Fibroblast of skin of scalp (primary cell): ENCODE measurements around the gene CLEC18B.
"Not testable (repeated sequence)": the region's sequence is repeated elsewhere in the genome, so short reads cannot be mapped to it uniquely, and the experiment has no call there.

Experiments
- DNase-seq: peaks from one replicate; pipeline ENCODE4 v3.0.0-alpha.2; 2013

The CLEC18B gene

DNA sequence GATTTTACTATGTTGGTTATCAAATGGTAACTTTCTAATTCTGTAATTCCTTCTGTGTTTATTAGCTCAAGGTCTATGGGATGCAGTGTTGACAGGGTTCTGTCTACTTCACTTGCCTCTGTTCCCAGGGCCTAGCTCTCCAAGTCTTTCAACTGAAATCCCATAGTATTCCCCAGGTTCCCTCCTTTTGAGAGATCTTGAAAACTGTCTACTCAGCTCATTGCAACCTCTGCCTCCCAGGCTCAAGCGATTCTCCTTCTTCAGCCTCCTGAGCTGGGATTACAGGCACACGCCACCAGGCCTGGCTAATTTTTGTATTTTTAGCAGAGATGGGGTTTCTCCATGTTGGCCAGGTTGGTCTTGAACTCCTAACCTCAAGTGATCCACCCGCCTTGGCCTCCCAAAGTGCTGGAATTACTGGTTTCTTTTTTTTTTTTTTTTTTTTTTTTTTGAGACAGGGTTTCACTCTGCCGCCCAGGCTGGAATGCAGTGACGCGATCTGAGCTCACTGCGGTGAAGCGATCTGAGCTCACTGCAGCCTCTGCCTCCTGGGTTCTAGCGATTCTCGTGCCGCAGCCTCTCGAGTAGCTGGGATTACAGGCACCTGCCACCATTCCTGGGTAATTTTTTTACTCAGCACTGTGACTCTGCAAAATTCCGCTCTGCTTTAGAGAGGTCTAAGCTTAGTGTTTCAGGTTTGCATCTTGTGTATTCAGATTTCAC is 22.5 kb upstream of the CLEC18B start:
- DNase-seq: not testable (repeated sequence)

GRCh38 chr16:74439685-74440084 is 18.4 kb upstream of the CLEC18B start:
- no peak for DNase-seq

GRCh38 chr16:74438492-74438979 is 17.3 kb upstream of the CLEC18B start:
- DNase-seq: no peak

GRCh38 chr16:74431516-74431915 is 10.2 kb upstream of the CLEC18B start:
- no peak for DNase-seq

- DNase-seq: peak; percentile 42
Observed at GRCh38 chr16:74430036-74430712, 8.9 kb upstream of the CLEC18B start.

DNA sequence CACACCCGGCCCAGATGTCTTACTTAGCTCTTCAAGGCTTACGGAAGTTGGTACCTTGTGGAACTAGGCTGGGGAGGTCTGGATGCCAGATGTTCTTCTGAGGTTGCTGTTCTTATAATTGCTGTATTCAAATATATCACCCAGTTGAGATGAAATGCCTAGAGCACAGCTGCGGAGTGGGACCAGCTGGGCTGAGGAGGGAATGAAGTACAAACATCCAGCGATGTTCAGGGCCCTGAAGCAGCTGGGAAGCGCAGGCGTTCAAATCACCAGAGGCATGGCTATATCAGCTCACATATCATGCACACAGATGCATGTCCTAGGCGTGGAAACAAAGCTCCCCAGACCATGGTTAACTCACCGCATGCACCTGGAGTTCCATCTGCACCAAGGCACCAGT is 7.2 kb upstream of the CLEC18B start:
- not testable (repeated sequence) for DNase-seq

DNA sequence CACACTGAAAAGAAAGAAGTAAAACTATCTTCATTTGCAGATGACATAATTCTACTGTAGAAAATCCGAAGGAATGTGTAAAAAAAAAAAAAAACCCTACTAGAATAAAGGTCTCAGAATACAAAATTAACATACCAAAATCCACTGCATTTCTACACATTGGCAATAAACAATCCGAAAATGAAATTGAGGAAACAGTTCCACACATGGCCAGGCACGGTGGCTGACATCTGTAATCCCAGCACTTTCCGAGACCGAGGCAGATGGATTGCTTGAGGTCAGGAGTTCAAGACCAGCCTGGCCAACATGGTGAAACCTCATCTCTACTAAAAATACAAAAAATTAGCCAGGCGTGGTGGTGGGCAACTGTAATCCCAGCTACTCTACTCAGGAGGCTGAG is 4.5 kb upstream of the CLEC18B start:
- not testable (repeated sequence) for DNase-seq

- not testable (repeated sequence) for DNase-seq
Observed at GRCh38 chr16:74423721-74424120, 2.4 kb upstream of the CLEC18B start.

- DNase-seq: not testable (repeated sequence)
Observed at GRCh38 chr16:74422086-74422485, 808 bp upstream of the CLEC18B start.

GRCh38 chr16:74421482-74421785 is 156 bp upstream of the CLEC18B start:
- not testable (repeated sequence) for DNase-seq

DNA sequence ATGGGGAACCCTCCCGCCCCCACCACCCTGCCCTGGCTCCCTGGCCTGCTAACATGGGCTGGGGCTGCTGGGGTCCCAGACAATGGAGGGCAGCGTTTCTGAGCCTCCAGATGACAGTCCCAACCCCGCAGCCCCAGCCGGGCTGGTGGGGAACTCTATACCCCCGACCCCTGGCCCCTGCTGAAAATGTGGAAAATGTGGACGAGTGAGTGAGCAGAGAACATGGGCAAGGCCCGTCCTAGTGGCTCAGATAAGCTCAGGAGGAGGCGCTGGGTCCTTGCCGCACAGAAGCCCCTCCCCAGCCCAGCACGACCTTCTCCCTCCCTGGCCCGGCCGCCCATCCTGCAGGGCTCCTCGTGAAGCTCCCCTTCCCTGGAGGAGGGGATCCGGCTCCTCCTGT is 1.5 kb downstream of the CLEC18B start:
- DNase-seq: not testable (repeated sequence)

- DNase-seq: not testable (repeated sequence)
Observed at GRCh38 chr16:74417897-74418296, 3.4 kb downstream of the CLEC18B start.

DNA sequence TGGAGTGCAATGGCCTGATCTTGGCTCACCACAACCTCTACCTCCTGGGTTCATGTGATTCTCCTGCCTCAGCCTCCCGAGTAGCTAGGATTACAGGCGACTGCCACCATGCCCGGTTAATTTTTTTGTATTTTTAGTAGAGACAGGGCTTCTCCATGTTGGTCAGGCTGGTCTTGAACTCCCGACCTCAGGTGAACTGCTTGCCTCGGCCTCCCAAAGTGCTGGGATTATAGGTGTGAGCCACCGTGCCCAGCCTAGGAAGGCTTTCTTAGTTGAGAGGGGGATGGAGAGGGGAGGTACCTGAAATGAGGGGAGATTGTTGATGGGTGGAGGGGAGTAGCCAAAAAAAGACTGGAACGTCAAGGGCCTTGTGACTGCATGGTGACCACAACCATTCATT is 7.4 kb downstream of the CLEC18B start:
- not testable (repeated sequence) for DNase-seq

DNA sequence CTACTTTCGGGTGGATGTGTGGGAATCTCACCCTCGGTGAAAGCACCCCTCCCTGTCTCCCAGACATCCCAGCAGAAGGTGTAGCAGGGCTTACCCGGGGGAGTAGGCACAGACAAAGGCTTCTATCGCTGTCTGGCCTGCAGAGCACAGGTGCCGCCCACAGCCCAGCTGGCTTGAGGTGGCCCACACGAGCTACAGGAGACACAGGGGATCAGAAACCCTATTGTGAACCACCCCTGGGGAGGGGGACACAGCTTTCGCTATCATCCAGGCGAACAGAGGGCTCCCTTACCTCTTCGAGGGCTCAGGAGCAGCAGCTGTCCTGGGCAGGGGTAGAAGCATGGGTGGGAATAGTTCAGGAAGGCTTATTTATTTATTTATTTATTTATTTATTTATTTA is 7.8 kb downstream of the CLEC18B start:
- DNase-seq: not testable (repeated sequence)

DNA sequence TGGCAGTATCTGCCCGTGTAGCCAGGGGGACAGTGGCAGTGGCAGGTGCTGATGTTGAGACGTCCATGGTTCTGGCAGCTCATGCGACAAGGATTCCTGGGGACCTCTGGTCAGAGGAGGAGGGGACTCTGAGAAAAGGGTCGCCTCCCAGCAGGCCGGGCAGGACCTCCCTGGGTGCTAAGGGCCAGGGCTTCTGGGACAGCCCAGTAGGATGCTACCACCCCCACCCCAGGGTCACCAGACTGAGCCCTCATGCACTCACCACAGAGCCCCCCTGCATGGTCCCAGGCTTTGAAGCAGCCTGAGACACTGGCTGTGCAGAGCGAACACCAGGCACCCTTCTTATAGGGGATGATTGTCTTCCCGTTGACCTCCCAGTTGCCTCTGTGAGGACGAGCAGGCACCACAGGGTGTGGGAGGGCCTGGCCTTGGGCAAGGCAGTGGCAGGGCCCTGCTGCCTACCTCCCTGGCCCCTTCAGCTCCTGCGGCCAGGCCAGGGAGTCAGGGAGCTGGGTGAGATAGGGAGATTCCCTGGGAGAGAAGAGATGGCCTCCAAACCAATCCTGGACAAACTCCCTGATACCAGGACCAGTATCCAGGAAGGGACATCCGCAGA is 8.4 kb downstream of the CLEC18B start:
- DNase-seq: not testable (repeated sequence)

- DNase-seq: not testable (repeated sequence)
Observed at GRCh38 chr16:74412138-74412774, 9.0 kb downstream of the CLEC18B start.

GRCh38 chr16:74410981-74411380 is 10.3 kb downstream of the CLEC18B start:
- not testable (repeated sequence) for DNase-seq

- DNase-seq: not testable (repeated sequence)
Observed at GRCh38 chr16:74410057-74410957, 11.0 kb downstream of the CLEC18B start.

DNA sequence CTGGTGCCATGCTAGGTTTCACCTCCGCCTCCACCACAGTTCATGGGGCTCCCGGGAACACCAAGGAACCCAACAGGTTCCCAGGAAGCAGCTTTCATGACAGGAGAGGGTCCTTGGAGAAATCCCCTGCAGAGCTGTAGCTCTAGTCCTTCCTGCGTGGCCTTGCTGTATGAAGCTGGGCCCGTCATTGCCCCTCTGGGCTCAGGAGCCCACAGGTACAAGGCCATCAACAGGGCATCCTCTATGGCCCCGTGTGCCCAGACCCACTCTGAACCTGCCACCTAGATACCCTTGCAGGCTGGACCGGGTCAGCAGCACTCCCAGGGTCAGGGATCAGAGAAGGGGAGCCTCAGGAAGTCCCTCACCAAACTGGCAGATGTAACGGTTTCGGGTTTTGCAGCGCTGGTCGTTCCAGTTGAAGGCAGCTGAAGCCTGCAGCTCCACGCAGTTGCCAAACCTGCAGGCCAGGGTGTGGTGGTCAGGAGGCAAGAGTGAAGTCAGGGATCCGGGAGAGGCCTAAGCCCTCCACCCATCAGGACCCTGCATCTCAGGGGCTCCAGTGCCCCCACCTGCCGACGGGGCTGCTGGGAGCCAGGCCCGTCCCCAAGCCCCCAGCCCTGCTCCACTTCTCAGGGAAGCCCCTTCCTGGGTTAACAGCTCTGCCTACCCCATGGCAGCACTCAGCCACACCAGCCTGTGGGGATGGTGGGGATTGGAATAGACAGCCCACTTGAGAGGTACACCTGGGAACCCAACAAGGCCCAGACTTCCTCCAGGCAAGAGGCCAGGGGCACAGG is 11.9 kb downstream of the CLEC18B start:
- not testable (repeated sequence) for DNase-seq

- DNase-seq: not testable (repeated sequence)
Observed at GRCh38 chr16:74407362-74407705, 13.9 kb downstream of the CLEC18B start.
